H1 (cell line): ENCODE measurements around the gene CARD11. TPM values are rescaled to one million over a fixed set of nuclear protein-coding genes. Genes with fewer than 3 reads are reported as not detected.

Experiments used
- CTCF ChIA-PET: fragments of 300-600 bp; sonication (Branson Sonifier 250); formaldehyde crosslinking; loops from one replicate; lab custom pipeline; 2021; ENCODE audit not compliant: partially characterized antibody; lab: Charles Lee
- POLR2A ChIA-PET: fragments of 300-600 bp; sonication (Branson Sonifier 250); formaldehyde crosslinking; loops from one replicate; lab custom pipeline; 2021; ENCODE audit warnings: inconsistent platforms; ENCODE audit not compliant: partially characterized antibody; lab: Charles Lee
- DNase-seq, 2 experiments: peaks; one replicate each; pipeline versions ENCODE4 v3.0.0 to v3.0.0-alpha.2; 2010 to 2022; ENCODE audit warnings: low spot score in 2 of 2, low read depth in 1 of 2, mixed read lengths in 1 of 2
- FAIRE-seq: peaks from 2 replicates; lab custom pipeline; 2011; peaks lifted over from hg19 to GRCh38; lab: Jason Lieb, UNC
- H2AFZ ChIP-seq: 2 replicates; pipeline ENCODE4 v1.8.1; 2012; ENCODE audit warnings: low read length, inconsistent platforms
- H2AK5ac ChIP-seq: 2 replicates; pipeline ENCODE4 v1.6.1; 2013; ENCODE audit warnings: low read depth, low read length
- H2BK120ac ChIP-seq: replicated peaks from 2 replicates; pipeline ENCODE3; 2013; ENCODE audit warnings: low read depth, low read length, inconsistent platforms
- H2BK12ac ChIP-seq: 2 replicates; pipeline ENCODE4 v1.6.1; 2013; ENCODE audit warnings: low read depth, low read length
- H2BK15ac ChIP-seq: 2 replicates; pipeline ENCODE4 v1.6.1; 2013; ENCODE audit warnings: low read length
- H2BK20ac ChIP-seq: 2 replicates; pipeline ENCODE4 v1.6.1; 2013; ENCODE audit warnings: low read length
- H2BK5ac ChIP-seq: 2 replicates; pipeline ENCODE4 v1.6.1; 2013; ENCODE audit warnings: low read depth, low read length
- H3K14ac ChIP-seq: 2 replicates; pipeline ENCODE4 v1.6.1; 2013; ENCODE audit warnings: inconsistent platforms; ENCODE audit not compliant: insufficient read length
- H3K18ac ChIP-seq: 2 replicates; pipeline ENCODE4 v1.6.1; 2013; ENCODE audit warnings: low read length; ENCODE audit errors: extremely low read depth
- H3K23ac ChIP-seq: 2 replicates; pipeline ENCODE4 v1.6.1; 2013; ENCODE audit warnings: inconsistent platforms; ENCODE audit not compliant: insufficient read length
- H3K23me2 ChIP-seq: 2 replicates; pipeline ENCODE4 v1.6.1; 2013; ENCODE audit warnings: low read depth, low read length
- H3K27ac ChIP-seq: 2 replicates; pipeline ENCODE4 v1.6.1; 2011; ENCODE audit warnings: low read depth, low read length, inconsistent platforms
- H3K27me3 ChIP-seq, 4 experiments: replicated peaks in 1 of 4; 1 replicate in 1 of 4; 2 replicates in 3 of 4; pipeline versions ENCODE4 v1.6.1 to v1.8.1; 2011 to 2013; ENCODE audit warnings: low read length in 3 of 4, mild to moderate bottlenecking in 3 of 4, inconsistent platforms in 2 of 4, mixed read lengths in 2 of 4, moderate library complexity in 1 of 4; ENCODE audit not compliant: control insufficient read depth in 3 of 4, insufficient read depth in 3 of 4; ENCODE audit errors: extremely low read depth in 1 of 4
- H3K36me3 ChIP-seq, 4 experiments: 2 replicates each; pipeline versions ENCODE4 v1.6.1 to v1.8.1; 2011 to 2013; ENCODE audit warnings: mild to moderate bottlenecking in 4 of 4, low read length in 3 of 4, moderate library complexity in 2 of 4, control low read depth in 1 of 4, inconsistent platforms in 1 of 4; ENCODE audit not compliant: insufficient read depth in 4 of 4, control insufficient read depth in 2 of 4
- H3K4ac ChIP-seq: replicated peaks from 2 replicates; pipeline ENCODE3; 2013; ENCODE audit warnings: low read length, low read depth, mixed read lengths, inconsistent platforms; ENCODE audit not compliant: insufficient read length
- H3K4me1 ChIP-seq, 4 experiments: replicated peaks in 1 of 4; 1 replicate in 1 of 4; 2 replicates in 3 of 4; pipeline versions ENCODE4 v1.6.1 to v1.8.1; 2011 to 2013; ENCODE audit warnings: low read length in 3 of 4, inconsistent platforms in 2 of 4, mixed read lengths in 1 of 4; ENCODE audit not compliant: insufficient read depth in 4 of 4, control insufficient read depth in 3 of 4
- H3K4me2 ChIP-seq, 2 experiments: 2 replicates each; pipeline versions ENCODE4 v1.6.1 to v1.8.1; 2011 to 2013; ENCODE audit warnings: low read depth in 2 of 2, low read length in 2 of 2, control low read depth in 1 of 2, inconsistent platforms in 1 of 2, mild to moderate bottlenecking in 1 of 2; ENCODE audit not compliant: insufficient read depth in 1 of 2
- H3K4me3 ChIP-seq, 4 experiments: fragments of 200-600, 300-600 bp in 1 of 4; sonication (generic), shearing (Covaris generic), sonication (Bioruptor Twin) in 1 of 4; 2 replicates each; pipeline versions ENCODE4 v1.5.1 to v1.8.1; 2011 to 2016; ENCODE audit warnings: low read length in 4 of 4, low read depth in 3 of 4, control low read depth in 2 of 4, inconsistent platforms in 2 of 4, mild to moderate bottlenecking in 2 of 4, mixed read lengths in 1 of 4, moderate library complexity in 1 of 4; ENCODE audit not compliant: insufficient read depth in 2 of 4; ENCODE audit errors: extremely low read depth in 1 of 4
- H3K56ac ChIP-seq: replicated peaks from 2 replicates; pipeline ENCODE3; 2013; ENCODE audit warnings: low read depth, mild to moderate bottlenecking, mixed read lengths, low read length, inconsistent platforms; ENCODE audit not compliant: insufficient read length
- H3K79me1 ChIP-seq: 2 replicates; pipeline ENCODE4 v1.6.1; 2013; ENCODE audit warnings: low read depth, low read length, control low read depth
- H3K79me2 ChIP-seq, 2 experiments: 2 replicates each; pipeline versions ENCODE4 v1.6.1 to v1.8.1; 2012 to 2013; ENCODE audit warnings: low read length in 2 of 2, mild to moderate bottlenecking in 2 of 2, inconsistent platforms in 1 of 2; ENCODE audit not compliant: insufficient read depth in 2 of 2, control insufficient read depth in 1 of 2
- H3K9ac ChIP-seq, 4 experiments: replicated peaks in 1 of 4; 1 replicate in 1 of 4; 2 replicates in 3 of 4; pipeline versions ENCODE4 v1.6.1 to v1.8.1; 2011 to 2013; ENCODE audit warnings: low read depth in 3 of 4, low read length in 3 of 4, control low read depth in 2 of 4, mild to moderate bottlenecking in 2 of 4, moderate library complexity in 2 of 4, inconsistent platforms in 1 of 4; ENCODE audit errors: extremely low read depth in 1 of 4
- H3K9me3 ChIP-seq, 2 experiments: 2 replicates each; pipeline versions ENCODE4 v1.6.1 to v1.8.1; 2012 to 2013; ENCODE audit warnings: mild to moderate bottlenecking in 2 of 2, moderate library complexity in 2 of 2, control low read depth in 1 of 2, inconsistent platforms in 1 of 2, low read depth in 1 of 2, low read length in 1 of 2, mixed read lengths in 1 of 2; ENCODE audit not compliant: insufficient read depth in 2 of 2
- H4K20me1 ChIP-seq, 2 experiments: replicated peaks in 1 of 2; 2 replicates each; pipeline versions ENCODE3 to v1.8.1; 2011 to 2013; ENCODE audit warnings: inconsistent platforms in 2 of 2, low read length in 2 of 2, mild to moderate bottlenecking in 1 of 2; ENCODE audit not compliant: insufficient read depth in 2 of 2, control insufficient read depth in 1 of 2
- H4K5ac ChIP-seq: 2 replicates; pipeline ENCODE4 v1.6.1; 2013; ENCODE audit warnings: low read length, low read depth, mixed read lengths, inconsistent platforms; ENCODE audit not compliant: insufficient read length
- H4K8ac ChIP-seq: 2 replicates; pipeline ENCODE4 v1.8.0; 2013; ENCODE audit warnings: mild to moderate bottlenecking, moderate library complexity, low read length, inconsistent platforms; ENCODE audit not compliant: insufficient read depth; ENCODE audit errors: extremely low read depth
- H4K91ac ChIP-seq: replicated peaks from 2 replicates; pipeline ENCODE3; 2013; ENCODE audit warnings: low read length, mixed read lengths, inconsistent platforms; ENCODE audit not compliant: insufficient read length
- BRCA1 ChIP-seq: IDR thresholded peaks from 2 replicates; pipeline ENCODE4 v1.6.1; 2012; ENCODE audit warnings: low read depth, low read length, improper control_type of control experiment
- CTCF ChIP-seq, 3 experiments: IDR thresholded peaks; 1 replicate in 2 of 3; 2 replicates in 1 of 3; pipeline versions ENCODE4 v1.5.1 to v1.6.1; 2011; ENCODE audit warnings: low read length in 3 of 3, mild to moderate bottlenecking in 3 of 3, inconsistent platforms in 2 of 3, low read depth in 1 of 3, moderate library complexity in 1 of 3; ENCODE audit not compliant: insufficient read depth in 1 of 3; ENCODE audit errors: control extremely low read depth in 1 of 3
- HDAC2 ChIP-seq, 2 experiments: fragments of 300-600 bp in 1 of 2; sonication (generic) in 1 of 2; IDR thresholded peaks; 2 replicates each; pipeline ENCODE4 v1.6.1; 2011 to 2012; ENCODE audit warnings: low read depth in 2 of 2, low read length in 2 of 2, mild to moderate bottlenecking in 2 of 2, moderate library complexity in 2 of 2, borderline replicate concordance in 1 of 2, inconsistent platforms in 1 of 2
- RAD21 ChIP-seq, 2 experiments: IDR thresholded peaks in 1 of 2; conservative IDR thresholded peaks in 1 of 2; 2 replicates each; pipeline ENCODE4 v1.6.1; 2011; ENCODE audit warnings: low read depth in 2 of 2, low read length in 2 of 2, improper control_type of control experiment in 1 of 2, inconsistent platforms in 1 of 2, mild to moderate bottlenecking in 1 of 2, moderate library complexity in 1 of 2
- RXRA ChIP-seq: IDR thresholded peaks from 2 replicates; pipeline ENCODE4 v1.6.1; 2011; ENCODE audit warnings: low read depth, mild to moderate bottlenecking, low read length, moderate library complexity; ENCODE audit not compliant: insufficient read depth
- WGBS, 2 experiments: shearing (Covaris generic) in 1 of 2; methylation state at CpG; one replicate each; pipeline versions ENCODE4 v1.1.6 to v1.1.7; 2013 to 2015; ENCODE audit warnings: low lambda C conversion rate in 2 of 2, mixed read lengths in 2 of 2, inconsistent platforms in 1 of 2, low coverage in 1 of 2, missing lambda C conversion rate in 1 of 2; ENCODE audit not compliant: insufficient replicate concordance in 2 of 2, insufficient coverage in 1 of 2, insufficient read length in 1 of 2; ENCODE audit errors: extremely low coverage in 1 of 2, missing lambda C conversion rate in 1 of 2; 5-methylcytosine and 5-hydroxymethylcytosine counted together
- polyA plus RNA-seq, 7 experiments: library from polyadenylated mRNA; depleted of rRNA in 3 of 7; stranded (reverse) in 5 of 7; unstranded in 2 of 7; fragments of >200 nt in 5 of 7; fragments of 200-250 nt in 2 of 7; gene quantifications; 1 replicate in 5 of 7; 2 replicates in 1 of 7; 4 replicates in 1 of 7; pipeline versions ENCODE4 v1.2.1 to v1.2.3, GENCODE V29; 2011 to 2013; ENCODE audit warnings: missing spikeins in 2 of 7, mixed read lengths in 2 of 7
- total RNA-seq: library from RNA; stranded (reverse); fragmentation: NEBNext Ultra II Directional; extraction: Animal tissue kit (Norgen Biotek cat#: 25700); gene quantifications from 2 replicates; pipeline ENCODE4 v1.2.1, GENCODE V29; 2021
- TF ChIP-seq, protein P1 (sequence below): IDR thresholded peaks from 2 replicates; pipeline ENCODE4 v1.6.1; 2012; ENCODE audit warnings: inconsistent platforms

Gene CARD11
- total and polyA plus RNA-seq, 2 of the 8 experiments (the other 6 are each of a cell fraction or from before 2014, with no cell fraction given): 12.6 to 29.8 TPM

GRCh38 chr7:3082831-3083230, 39.2 kb upstream of the CARD11 start:
- 0 out of 7 replicates have a peak, but pooled peaks cover 0 to 2% (median 0%) of the 10 kb centered on the region in 4 experiments for H3K4me1 ChIP-seq
- H3K9ac ChIP-seq: no peak overlapping the region
- H3K9me3 ChIP-seq: no peaks in the 10 kb centered on the region; a peak in 1 of 4 replicates
- H3K23ac ChIP-seq: no peak overlapping the region
- H2BK5ac ChIP-seq: no peak overlapping the region
- H3K14ac ChIP-seq: no peak overlapping the region
- H2AK5ac ChIP-seq: no peak overlapping the region
- H3K27me3 ChIP-seq: no peaks in the 10 kb centered on the region
- DNase-seq: no peak
- no peak overlapping the region for H3K56ac ChIP-seq
- H4K20me1 ChIP-seq: no peaks in the 10 kb centered on the region
- H3K18ac ChIP-seq: no peak overlapping the region
- no peak overlapping the region for H3K4ac ChIP-seq
- CTCF ChIA-PET: interaction anchor here (0.7 to 1.9 kb wide), 4 partner anchors 18 to 94 kb away, joined by 3 to 5 read pairs (median 3); no protein-coding TSS in a partner anchor
- H3K23me2 ChIP-seq: no peaks in the 10 kb centered on the region
- H4K91ac ChIP-seq: no peak overlapping the region
- H2BK12ac ChIP-seq: no peak overlapping the region
- H2BK20ac ChIP-seq: no peak overlapping the region
- H3K79me1 ChIP-seq: no peaks in the 10 kb centered on the region
- WGBS, 2 experiments: 88% methylated on average over 9 of the region's 9 CpGs; no CpG with 5 or more reads in 1 of the 2 experiments
- no peaks in the 10 kb centered on the region for H3K36me3 ChIP-seq
- H3K4me3 ChIP-seq: no peak overlapping the region
- FAIRE-seq: no peak
- H4K8ac ChIP-seq: no peak overlapping the region
- TF ChIP-seq RXRA: no peak
- TF ChIP-seq HDAC2 (IDR thresholded peaks at IDR 0.05; ENCODE audit: borderline replicate concordance in 1 of 2, low read depth in 2 of 2, low read length in 2 of 2): no peak
- TF ChIP-seq BRCA1: no peak
- peak in 1 of 3 experiments; percentile 9; a peak in 1 of 4 replicates for TF ChIP-seq CTCF (IDR thresholded peaks at IDR 0.05; ENCODE audit: control extremely low read depth in 1 of 3, insufficient read depth in 1 of 3, low read depth in 1 of 3, low read length in 3 of 3)
- TF ChIP-seq, protein P1, sequence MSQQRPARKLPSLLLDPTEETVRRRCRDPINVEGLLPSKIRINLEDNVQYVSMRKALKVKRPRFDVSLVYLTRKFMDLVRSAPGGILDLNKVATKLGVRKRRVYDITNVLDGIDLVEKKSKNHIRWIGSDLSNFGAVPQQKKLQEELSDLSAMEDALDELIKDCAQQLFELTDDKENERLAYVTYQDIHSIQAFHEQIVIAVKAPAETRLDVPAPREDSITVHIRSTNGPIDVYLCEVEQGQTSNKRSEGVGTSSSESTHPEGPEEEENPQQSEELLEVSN: peak; percentile 50; the same call in 1 of the 2 replicates
- 0 out of 4 replicates have a peak, but pooled peaks have one; percentile 7 to 13 for TF ChIP-seq RAD21 (IDR thresholded peaks at IDR 0.05 in 1 of 2, conservative IDR thresholded peaks at IDR 0.05 in 1 of 2; ENCODE audit: low read depth in 2 of 2, low read length in 2 of 2)
- TF ChIP-seq, all 59 proteins: peak for 3
- POLR2A ChIA-PET: no interaction called here
- no peak overlapping the region for H4K5ac ChIP-seq
- H3K79me2 ChIP-seq: no peaks in the 10 kb centered on the region
- no peak overlapping the region for H2BK120ac ChIP-seq
- no peak overlapping the region for H2AFZ ChIP-seq
- H3K27ac ChIP-seq: no peak overlapping the region
- H2BK15ac ChIP-seq: no peak overlapping the region
- H3K4me2 ChIP-seq: no peak overlapping the region
